ENCODE results near the gene HIBCH. TPM values are rescaled to one million over a fixed set of nuclear protein-coding genes. Genes with fewer than 3 reads are reported as not detected.

Gene HIBCH
- total and polyA plus RNA-seq, 9 of the 15 experiments (the other 6 are each of a cell fraction or from before 2014, with no cell fraction given), result 17.0 to 65.4 (median 28.3) TPM

- TF ChIP-seq ZNF445 (CRISPR knock-in tag; IDR thresholded peaks at IDR 0.05; ENCODE audit: low read depth), result no peak
- no peak for TF ChIP-seq BMI1 (IDR thresholded peaks at IDR 0.05; ENCODE audit: low read length)
- TF ChIP-seq, protein P1, sequence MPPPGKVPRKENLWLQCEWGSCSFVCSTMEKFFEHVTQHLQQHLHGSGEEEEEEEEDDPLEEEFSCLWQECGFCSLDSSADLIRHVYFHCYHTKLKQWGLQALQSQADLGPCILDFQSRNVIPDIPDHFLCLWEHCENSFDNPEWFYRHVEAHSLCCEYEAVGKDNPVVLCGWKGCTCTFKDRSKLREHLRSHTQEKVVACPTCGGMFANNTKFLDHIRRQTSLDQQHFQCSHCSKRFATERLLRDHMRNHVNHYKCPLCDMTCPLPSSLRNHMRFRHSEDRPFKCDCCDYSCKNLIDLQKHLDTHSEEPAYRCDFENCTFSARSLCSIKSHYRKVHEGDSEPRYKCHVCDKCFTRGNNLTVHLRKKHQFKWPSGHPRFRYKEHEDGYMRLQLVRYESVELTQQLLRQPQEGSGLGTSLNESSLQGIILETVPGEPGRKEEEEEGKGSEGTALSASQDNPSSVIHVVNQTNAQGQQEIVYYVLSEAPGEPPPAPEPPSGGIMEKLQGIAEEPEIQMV (tag; conservative IDR thresholded peaks at IDR 0.05; ENCODE audit: low read depth), result no peak
- FAIRE-seq (no peak), ATAC-seq (no peak), DNase-seq (ENCODE audit: extremely low read depth in 1 of 4, low spot score in 3 of 4) (no peak)
- Histone ChIP-seq H4K20me1 (replicated peaks; ENCODE audit: control insufficient read depth, insufficient read depth, low read length) (no peaks in the 10 kb centered on the region), H3K9ac (ENCODE audit: insufficient read depth in 1 of 2, low read depth in 2 of 2, low read length in 2 of 2) (no peak overlapping the region), H3K36me3 (ENCODE audit: control insufficient read depth, insufficient read depth, low read length) (no peaks in the 10 kb centered on the region), H3K4me3 (no peak overlapping the region), H3K27me3 (ENCODE audit: control insufficient read depth in 2 of 2, insufficient read depth in 2 of 2, low read length in 2 of 2) (no peaks in the 10 kb centered on the region), H3K4me1 (replicated peaks in 1 of 2; ENCODE audit: control insufficient read depth in 2 of 2, insufficient read depth in 2 of 2, low read length in 2 of 2) (peaks cover 3 to 7% of the 10 kb centered on the region in 2 experiments), H3K4me2 (ENCODE audit: insufficient read depth, low read length) (no peak overlapping the region), H2AFZ (ENCODE audit: low read depth, low read length) (no peak overlapping the region), H3K27ac (ENCODE audit: extremely low read depth, low read depth, low read length) (no peak overlapping the region), H3K9me3 (replicated peaks; ENCODE audit: control insufficient read depth, insufficient read depth, low read depth, low read length) (no peaks in the 10 kb centered on the region), H3K9me1 (ENCODE audit: control insufficient read depth, insufficient read depth, low read length) (no peaks in the 10 kb centered on the region), H3K79me2 (ENCODE audit: control insufficient read depth, insufficient read depth, low read length) (no peaks in the 10 kb centered on the region)
- WGBS (ENCODE audit: insufficient coverage, low coverage, missing lambda C conversion rate), result 65% methylated on average over 2 of the region's 2 CpGs
- in situ Hi-C loops (cut with MboI) (no loop called here), intact Hi-C loops (cut with micrococcal nuclease) (no loop called here)
- no TSS peak for BruUV-seq (replicated peaks)
- ChIA-PET CTCF (ENCODE audit: low intra/inter-chr PET ratio) (no interaction called here), POLR2A (no interaction called here)
Measured at GRCh38 chr2:190361572-190361971, 41.9 kb upstream of the HIBCH start.

- ATAC-seq, result no peak
- Histone ChIP-seq H3K4me2 (ENCODE audit: insufficient read depth, low read length) (no peak overlapping the region), H3K79me2 (ENCODE audit: control insufficient read depth, insufficient read depth, low read length) (no peaks in the 10 kb centered on the region), H3K4me1 (replicated peaks in 1 of 2; ENCODE audit: control insufficient read depth in 2 of 2, insufficient read depth in 2 of 2, low read length in 2 of 2) (peaks cover 3 to 12% of the 10 kb centered on the region in 2 experiments), H3K4me3 (no peak overlapping the region), H3K9me1 (ENCODE audit: control insufficient read depth, insufficient read depth, low read length) (no peaks in the 10 kb centered on the region), H3K27me3 (ENCODE audit: control insufficient read depth in 2 of 2, insufficient read depth in 2 of 2, low read length in 2 of 2) (no peaks in the 10 kb centered on the region), H2AFZ (ENCODE audit: low read depth, low read length) (no peak overlapping the region), H4K20me1 (replicated peaks; ENCODE audit: control insufficient read depth, insufficient read depth, low read length) (no peaks in the 10 kb centered on the region), H3K27ac (ENCODE audit: extremely low read depth, low read depth, low read length) (no peak overlapping the region), H3K9ac (ENCODE audit: insufficient read depth in 1 of 2, low read depth in 2 of 2, low read length in 2 of 2) (no peak overlapping the region), H3K9me3 (replicated peaks; ENCODE audit: control insufficient read depth, insufficient read depth, low read depth, low read length) (no peaks in the 10 kb centered on the region), H3K36me3 (ENCODE audit: control insufficient read depth, insufficient read depth, low read length) (no peaks in the 10 kb centered on the region)
- WGBS (ENCODE audit: insufficient coverage, low coverage, missing lambda C conversion rate), result 54% methylated on average over 3 of the region's 3 CpGs
- FAIRE-seq, result no peak
- no peak for DNase-seq (ENCODE audit: extremely low read depth in 1 of 4, low spot score in 3 of 4)
- no TSS peak for BruUV-seq (replicated peaks)
- in situ Hi-C loops (cut with MboI), result no loop called here
- ChIA-PET POLR2A (no interaction called here), CTCF (ENCODE audit: low intra/inter-chr PET ratio) (no interaction called here)
- intact Hi-C loops (cut with micrococcal nuclease), result no loop called here
- TF ChIP-seq NR2C1 (IDR thresholded peaks at IDR 0.05) (no peak), NR2C1 (tag; IDR thresholded peaks at IDR 0.05) (no peak), PCBP2 (IDR thresholded peaks at IDR 0.05; ENCODE audit: low read depth, low read length, poor library complexity, severe bottlenecking) (no peak), RBM25 (IDR thresholded peaks at IDR 0.05; ENCODE audit: low read depth, low read length, severe bottlenecking) (peak; percentile 64)
Measured at GRCh38 chr2:190360965-190361364, 41.3 kb upstream of the HIBCH start.

Data from K562 (cell line).